ENCODE results near the gene NR2E1. TPM values are rescaled to one million over a fixed set of nuclear protein-coding genes. Genes with fewer than 3 reads are reported as not detected.

The NR2E1 gene
- total RNA-seq: not detected in 2 replicates

DNA sequence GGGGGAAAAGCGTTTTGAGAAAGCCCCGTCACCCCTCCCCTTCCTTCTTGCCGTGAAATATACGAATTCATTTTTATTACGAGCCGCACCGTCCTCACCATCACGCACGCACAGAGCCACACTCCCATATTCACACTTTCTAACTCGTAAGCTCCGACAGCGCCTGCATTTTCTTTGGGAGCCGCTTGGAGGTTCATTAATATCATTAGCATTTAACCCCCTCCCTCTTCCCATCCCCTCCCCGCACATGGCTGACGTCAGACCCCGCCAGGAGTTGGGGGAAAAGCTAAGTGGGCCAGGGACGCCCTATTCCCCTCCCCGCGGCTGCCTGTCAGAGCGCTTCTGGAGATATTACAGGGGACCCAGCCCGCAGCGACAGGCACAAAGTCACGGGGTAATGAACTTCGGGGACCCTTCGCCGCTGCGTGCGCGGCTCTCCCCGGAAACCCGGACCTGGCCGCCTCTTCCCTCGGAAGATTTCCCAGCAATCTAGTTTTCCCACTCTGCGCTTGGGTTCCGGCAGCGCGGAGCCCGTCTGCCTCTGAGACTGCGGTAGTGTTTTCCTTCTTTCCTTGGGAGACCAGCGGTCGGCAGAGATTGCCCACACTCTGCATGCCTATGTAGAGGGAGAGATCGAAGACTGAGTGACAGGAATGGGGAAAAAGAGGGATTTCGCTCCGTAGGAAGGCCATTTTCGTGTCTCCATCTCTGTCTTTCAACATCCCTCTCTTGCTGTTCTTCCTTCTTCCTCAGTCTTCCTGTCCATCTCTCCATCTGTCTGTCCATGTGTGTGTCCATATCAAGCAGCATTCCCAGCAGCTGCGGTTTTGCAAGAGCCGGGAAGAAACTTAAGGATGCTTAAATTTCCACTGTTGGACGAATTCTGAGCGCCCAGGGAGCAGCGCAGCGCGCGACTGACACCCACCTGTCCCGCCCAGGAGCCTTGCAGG lies at the start of gene NR2E1:
Gene NR2E1 (plus strand): TSS at position 309 of the 950 bp plus-strand sequence. CDS start 744 bp downstream, outside the sequence.

Other genes with a start within 250 kb of the NR2E1 start
- 27.0 and 33.3 TPM in 2 replicates for gene SEC63, start 207.8 kb upstream of the NR2E1 start, total RNA-seq
- gene OSTM1, start 91.3 kb upstream of the NR2E1 start, total RNA-seq: 22.0 and 51.8 TPM in 2 replicates
- 203 and 256 TPM in 2 replicates for gene SNX3, start 95.0 kb downstream of the NR2E1 start, total RNA-seq
- 3.8 and 5.7 TPM in 2 replicates for gene AFG1L, start 129.0 kb downstream of the NR2E1 start, total RNA-seq

All from smooth muscle cell of trachea (primary cell).